Upper lobe of right lung (tissue), 1 donor: ENCODE measurements around the gene LRIG3. TPM values are rescaled to one million over a fixed set of nuclear protein-coding genes. Genes with fewer than 3 reads are reported as not detected.

Experiments used
- ATAC-seq: fragments of 200-7000 bp; cut with Tn5 transposase; one replicate; pipeline ENCODE4 v1.9.1; 2020; ENCODE audit warnings: mild to moderate bottlenecking, moderate library complexity
- DNase-seq: peaks from one replicate; pipeline ENCODE4 v3.0.0-alpha.2; 2020
- H3K27ac ChIP-seq: fragments of 200-600 bp; one replicate; pipeline ENCODE4 v1.8.0; 2022
- H3K27me3 ChIP-seq: fragments of 200-600 bp; one replicate; pipeline ENCODE4 v1.8.0; 2022; ENCODE audit warnings: mild to moderate bottlenecking
- H3K36me3 ChIP-seq: fragments of 200-600 bp; one replicate; pipeline ENCODE4 v1.8.0; 2022
- H3K4me1 ChIP-seq: fragments of 200-600 bp; one replicate; pipeline ENCODE4 v1.8.0; 2022
- H3K4me3 ChIP-seq: fragments of 200-600 bp; one replicate; pipeline ENCODE4 v1.8.0; 2022; ENCODE audit warnings: mild to moderate bottlenecking
- H3K9me3 ChIP-seq: fragments of 200-600 bp; one replicate; pipeline ENCODE4 v1.8.0; 2022
- CTCF ChIP-seq: fragments of 200-600 bp; IDR thresholded peaks from one replicate; pipeline ENCODE4 v1.8.0; 2022; ENCODE audit warnings: antibody characterized with exemption
- intact Hi-C: fragments of 100-400 bp; cut with DNase I; formaldehyde crosslinking; loops from one replicate; pipeline ENCODE4 v1.11.0; 2022
- total RNA-seq: library from RNA; stranded (reverse); fragmentation: NEBNext Ultra II Directional; extraction: Animal tissue kit (Norgen Biotek cat#: 25700); gene quantifications from one replicate; pipeline ENCODE4 v1.2.1, GENCODE V29; 2021
- donor health status: DM: no; HTN: yes; CAD: no; lungs with severe emphysema.

Gene LRIG3
- total RNA-seq, 1 donor from 2014 or later: 40.5 TPM

DNA sequence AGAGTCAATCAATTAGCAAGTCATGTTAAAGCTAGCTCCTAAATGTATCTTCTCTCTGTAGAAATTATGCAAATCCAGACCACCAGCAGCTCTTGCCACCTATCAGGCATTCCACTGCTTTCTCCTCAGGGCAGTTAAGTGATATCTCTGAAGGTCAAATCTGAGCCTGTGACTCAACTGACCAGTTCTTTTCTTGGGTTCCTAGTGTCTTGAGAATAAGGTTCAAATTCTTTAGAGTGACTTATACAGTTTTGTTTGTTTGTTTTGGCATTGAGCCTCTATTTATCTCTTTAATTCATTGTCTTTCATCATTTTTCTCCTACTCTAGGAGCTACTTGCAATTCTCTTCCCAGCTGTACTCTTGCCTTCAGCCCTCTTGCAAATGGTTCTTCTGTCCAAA is 2.5 kb upstream of the LRIG3 start:
- Histone ChIP-seq H3K36me3 (no peaks in the 10 kb centered on the region), H3K27ac (no peak overlapping the region), H3K27me3 (no peaks in the 10 kb centered on the region), H3K4me1 (peaks cover 4% of the 10 kb centered on the region), H3K9me3 (no peaks in the 10 kb centered on the region), H3K4me3 (no peak overlapping the region)
- ATAC-seq (no peak), DNase-seq (no peak)
- intact Hi-C loops: no loop called here
- no peak for TF ChIP-seq CTCF

DNA sequence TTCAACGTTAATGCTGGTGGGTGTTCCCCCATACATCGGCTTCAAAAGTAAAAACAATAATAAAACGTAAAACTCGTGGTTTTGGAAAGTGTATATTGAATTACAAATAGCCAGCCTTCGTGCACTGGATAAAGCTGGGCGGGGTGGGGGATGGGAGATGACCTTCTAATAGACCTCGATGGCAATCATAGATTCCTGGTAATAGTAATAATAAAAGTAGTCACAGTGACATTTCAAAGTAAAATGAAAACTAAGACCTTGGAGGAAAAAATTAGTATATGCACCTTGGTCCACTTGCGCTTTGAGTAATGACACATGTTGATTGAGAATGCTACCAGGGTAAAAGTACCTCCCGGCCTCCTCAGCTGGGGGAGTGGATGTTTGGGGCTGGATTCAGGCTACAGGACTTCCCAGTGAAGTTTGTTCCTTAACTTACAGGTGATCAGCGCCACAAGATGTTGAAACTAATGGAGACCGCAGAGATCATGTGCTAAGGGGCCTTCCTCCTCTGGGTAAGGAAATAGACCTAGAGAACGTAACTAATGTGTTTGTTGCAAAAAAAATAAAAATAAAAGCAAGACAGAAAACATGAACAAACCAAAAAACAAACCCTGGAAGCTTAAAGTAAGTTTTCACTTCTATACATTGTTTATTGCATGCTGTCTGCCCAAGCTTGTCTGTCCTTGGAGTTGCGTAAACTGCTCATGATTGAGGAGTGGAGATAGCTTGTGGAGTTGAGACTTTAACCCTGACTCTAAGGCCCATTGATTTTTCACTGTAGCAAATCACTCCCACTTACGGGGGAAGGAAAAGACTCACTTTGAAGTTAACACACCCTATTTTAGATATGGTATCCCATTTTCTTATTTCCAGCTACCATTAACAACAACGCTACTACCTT is 907 bp upstream of the LRIG3 start:
- DNase-seq (no peak), ATAC-seq (no peak)
- peaks cover 4% of the 10 kb centered on the region for H3K4me1 ChIP-seq
- intact Hi-C loops: no loop called here
- peak overlapping the region; percentile 92 for H3K27ac ChIP-seq
- H3K27me3 ChIP-seq: no peaks in the 10 kb centered on the region
- no peaks in the 10 kb centered on the region for H3K9me3 ChIP-seq
- peak overlapping the region; percentile 63 for H3K4me3 ChIP-seq
- TF ChIP-seq CTCF: no peak
- no peaks in the 10 kb centered on the region for H3K36me3 ChIP-seq

- no peak for TF ChIP-seq CTCF
- no peaks in the 10 kb centered on the region for H3K4me1 ChIP-seq
- H3K27me3 ChIP-seq: no peaks in the 10 kb centered on the region
- peak overlapping the region; percentile 63 for H3K4me3 ChIP-seq
- no peaks in the 10 kb centered on the region for H3K36me3 ChIP-seq
- peak overlapping the region; percentile 92 for H3K27ac ChIP-seq
- DNase-seq (peak; percentile 81), ATAC-seq (peak; percentile 46)
- intact Hi-C loops: no loop called here
- H3K9me3 ChIP-seq: no peaks in the 10 kb centered on the region
Measured at GRCh38 chr12:58919231-58920101, 838 bp downstream of the LRIG3 start.

GRCh38 chr12:58918469-58918844 is 1.8 kb downstream of the LRIG3 start:
- peaks cover 4% of the 10 kb centered on the region for H3K36me3 ChIP-seq
- ATAC-seq (no peak), DNase-seq (no peak)
- peak overlapping the region; percentile 63 for H3K4me3 ChIP-seq
- no peaks in the 10 kb centered on the region for H3K27me3 ChIP-seq
- intact Hi-C loops: no loop called here
- no peak for TF ChIP-seq CTCF
- no peaks in the 10 kb centered on the region for H3K4me1 ChIP-seq
- H3K27ac ChIP-seq: peak overlapping the region; percentile 92
- H3K9me3 ChIP-seq: no peaks in the 10 kb centered on the region

GRCh38 chr12:58917699-58918468 is 2.4 kb downstream of the LRIG3 start:
- peak overlapping the region; percentile 63 for H3K4me3 ChIP-seq
- H3K9me3 ChIP-seq: no peaks in the 10 kb centered on the region
- H3K27ac ChIP-seq: peak overlapping the region; percentile 92
- intact Hi-C loops: no loop called here
- ATAC-seq (no peak), DNase-seq (no peak)
- no peaks in the 10 kb centered on the region for H3K4me1 ChIP-seq
- H3K36me3 ChIP-seq: peaks cover 8% of the 10 kb centered on the region
- no peak for TF ChIP-seq CTCF
- no peaks in the 10 kb centered on the region for H3K27me3 ChIP-seq
